ENCODE data around the gene CLUH.

Gene CLUH

DNA sequence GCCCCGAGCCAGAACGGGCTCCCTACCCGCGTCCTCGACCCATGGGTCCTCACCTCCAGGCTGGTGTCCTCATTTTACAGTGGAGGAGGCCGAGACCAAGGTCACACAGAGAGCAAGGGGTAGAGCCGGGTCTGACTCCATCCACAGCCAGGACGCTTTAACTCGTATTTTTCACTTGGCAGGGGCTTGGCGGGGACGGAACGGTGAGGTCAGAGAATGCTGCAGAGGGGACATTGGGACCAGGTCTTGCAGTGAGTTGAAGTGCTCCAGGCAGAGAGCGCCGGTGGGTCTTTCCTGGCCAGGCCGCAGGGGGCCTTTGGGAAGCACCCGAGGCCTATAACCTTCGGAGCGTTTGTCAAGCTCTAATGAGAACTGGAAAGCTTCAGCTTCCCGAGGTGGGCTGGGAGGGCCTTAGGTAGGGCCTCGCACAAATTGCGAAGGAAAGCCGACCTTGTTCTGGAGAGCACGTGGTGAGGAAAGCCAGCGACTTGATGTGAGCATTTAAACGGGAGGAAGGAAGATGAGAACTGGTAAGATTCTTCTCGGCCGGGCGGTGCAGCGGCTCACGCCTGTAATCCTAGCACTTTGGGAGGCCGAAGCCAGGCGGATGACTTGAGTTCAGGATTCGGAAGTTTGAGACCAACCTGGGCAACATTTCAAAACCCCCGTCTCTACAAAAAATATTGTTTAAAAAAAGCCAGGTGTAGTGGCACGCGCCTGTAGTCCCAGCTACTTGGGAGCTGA lies 908 bp upstream of the CLUH start:
- ChIA-PET CTCF (no interaction called here), POLR2A (interaction anchor here (0.7 kb wide), 1 partner anchor 71 kb away, joined by 5 read pairs; no protein-coding TSS in a partner anchor)
- TF ChIP-seq, protein P1, sequence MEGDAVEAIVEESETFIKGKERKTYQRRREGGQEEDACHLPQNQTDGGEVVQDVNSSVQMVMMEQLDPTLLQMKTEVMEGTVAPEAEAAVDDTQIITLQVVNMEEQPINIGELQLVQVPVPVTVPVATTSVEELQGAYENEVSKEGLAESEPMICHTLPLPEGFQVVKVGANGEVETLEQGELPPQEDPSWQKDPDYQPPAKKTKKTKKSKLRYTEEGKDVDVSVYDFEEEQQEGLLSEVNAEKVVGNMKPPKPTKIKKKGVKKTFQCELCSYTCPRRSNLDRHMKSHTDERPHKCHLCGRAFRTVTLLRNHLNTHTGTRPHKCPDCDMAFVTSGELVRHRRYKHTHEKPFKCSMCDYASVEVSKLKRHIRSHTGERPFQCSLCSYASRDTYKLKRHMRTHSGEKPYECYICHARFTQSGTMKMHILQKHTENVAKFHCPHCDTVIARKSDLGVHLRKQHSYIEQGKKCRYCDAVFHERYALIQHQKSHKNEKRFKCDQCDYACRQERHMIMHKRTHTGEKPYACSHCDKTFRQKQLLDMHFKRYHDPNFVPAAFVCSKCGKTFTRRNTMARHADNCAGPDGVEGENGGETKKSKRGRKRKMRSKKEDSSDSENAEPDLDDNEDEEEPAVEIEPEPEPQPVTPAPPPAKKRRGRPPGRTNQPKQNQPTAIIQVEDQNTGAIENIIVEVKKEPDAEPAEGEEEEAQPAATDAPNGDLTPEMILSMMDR (IDR thresholded peaks at IDR 0.05; ENCODE audit: control extremely low read depth, extremely low read depth, low read depth, missing control alignments) = no peak
- no peak for DNase-seq (ENCODE audit: extremely low spot score)

DNA sequence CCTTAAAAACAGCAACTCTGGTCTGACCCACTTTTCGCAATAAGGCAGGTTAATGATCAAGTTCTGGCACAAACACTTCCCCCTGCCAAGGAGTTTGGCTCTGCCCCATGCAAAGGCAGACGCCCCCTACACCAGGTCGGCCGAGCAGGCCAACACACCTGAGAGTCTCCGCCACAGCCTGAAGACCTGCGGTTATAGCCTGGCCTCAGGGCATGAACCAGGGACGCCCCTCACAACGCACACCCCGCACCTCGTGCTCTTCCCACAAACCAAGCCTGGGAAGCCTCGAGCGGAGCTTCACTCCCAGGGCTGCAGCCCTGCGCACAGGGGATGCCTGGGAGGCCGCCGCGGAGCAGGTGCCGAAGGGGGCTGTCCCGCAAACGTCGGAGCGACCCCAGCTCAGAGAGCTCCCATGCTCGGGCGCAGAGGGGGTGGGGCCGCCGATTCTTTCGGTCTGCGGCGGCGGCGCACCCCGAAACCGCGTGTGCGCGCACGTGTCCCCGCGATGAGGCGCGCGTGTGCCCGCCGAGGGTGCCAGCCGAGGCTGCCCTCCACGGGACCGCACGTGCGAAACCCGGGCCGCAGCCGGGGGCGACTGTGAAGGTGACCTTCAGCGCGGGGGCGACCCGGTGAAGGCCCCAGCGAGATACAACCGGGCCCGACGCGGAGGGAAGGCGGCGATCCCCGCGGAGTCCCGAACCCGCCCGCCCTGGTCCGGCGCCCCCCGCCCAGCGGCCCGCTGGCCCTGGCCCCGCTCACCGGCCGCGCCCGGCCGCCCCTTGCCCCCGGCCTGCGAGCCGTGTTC lies 559 bp downstream of the CLUH start:
- TF ChIP-seq, protein P1 (IDR thresholded peaks at IDR 0.05; ENCODE audit: control extremely low read depth, extremely low read depth, low read depth, missing control alignments) = no peak
- ChIA-PET CTCF (interaction anchor here (0.5 to 1.7 kb wide), 2 partner anchors 329 to 470 kb away, joined by 5 to 6 read pairs; no protein-coding TSS in a partner anchor), POLR2A (interaction anchor here (1.0 kb wide), 1 partner anchor 1676 kb away, joined by 5 read pairs; no protein-coding TSS in a partner anchor)
- no peak for DNase-seq (ENCODE audit: extremely low spot score)

DNA sequence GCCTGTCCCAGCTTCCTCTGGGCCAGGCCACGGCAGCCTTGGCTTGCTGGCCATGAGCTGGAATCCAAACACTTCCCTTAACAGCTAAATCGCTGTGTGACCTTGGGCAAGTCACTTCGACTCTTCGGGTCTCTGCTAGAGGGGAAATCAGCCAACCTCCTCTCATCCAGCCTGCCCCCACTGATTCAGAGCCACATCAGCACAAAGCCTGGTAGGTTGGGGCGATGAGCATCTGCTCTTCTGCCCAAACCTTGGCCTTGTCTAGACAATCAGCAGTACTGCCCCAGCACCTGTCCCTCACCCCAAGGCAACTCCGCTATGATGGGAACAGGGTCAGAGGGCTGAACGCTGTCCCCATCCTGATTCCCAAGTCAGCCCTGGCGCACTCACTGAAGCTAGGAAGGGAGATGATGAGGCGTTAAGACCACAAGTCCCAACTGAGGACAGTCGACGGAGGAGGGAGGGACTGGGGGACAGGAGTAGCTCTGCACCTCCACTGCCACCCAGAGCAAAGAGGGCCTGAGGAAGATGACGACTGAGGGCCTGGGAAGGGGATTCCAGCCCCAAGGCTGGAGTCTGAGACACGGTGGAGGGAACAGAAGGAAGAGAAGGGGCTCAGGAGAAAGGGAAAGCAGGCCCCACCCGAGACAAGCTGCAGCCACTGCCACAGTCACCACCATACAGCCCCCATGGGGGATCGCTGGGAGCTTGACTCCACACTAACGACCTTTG lies 1.3 kb downstream of the CLUH start:
- DNase-seq (ENCODE audit: extremely low spot score) = no peak
- ChIA-PET POLR2A (interaction anchor here (1.0 kb wide), 1 partner anchor 1677 kb away, joined by 5 read pairs; no protein-coding TSS in a partner anchor), CTCF (interaction anchor here (0.5 to 1.7 kb wide), 2 partner anchors 328 to 470 kb away, joined by 5 to 6 read pairs; no protein-coding TSS in a partner anchor)
- TF ChIP-seq, protein P1 (IDR thresholded peaks at IDR 0.05; ENCODE audit: control extremely low read depth, extremely low read depth, low read depth, missing control alignments) = no peak

DNA sequence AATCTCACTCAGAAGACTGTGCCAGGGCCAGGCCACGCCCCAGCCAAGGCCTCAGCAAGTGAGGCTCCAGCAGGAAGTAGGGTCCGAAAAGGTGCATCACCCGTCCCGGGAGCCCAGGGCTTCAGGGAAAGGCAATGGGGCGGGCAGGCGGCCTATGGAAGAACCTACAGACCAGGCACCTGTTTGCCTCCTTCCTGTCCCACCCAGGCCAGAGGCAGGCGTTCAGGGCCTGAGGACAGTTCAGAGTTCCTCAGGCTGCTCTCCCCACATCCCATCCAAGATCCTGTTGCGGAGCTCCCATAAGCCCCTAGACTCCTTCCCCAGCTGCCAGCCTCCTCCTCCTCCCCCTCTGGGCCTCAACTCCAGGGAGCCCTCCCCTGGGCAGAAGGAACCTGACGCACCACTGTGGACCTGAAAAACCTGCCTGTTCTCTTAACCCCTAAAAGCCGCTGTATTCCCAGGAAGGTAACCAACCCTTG lies 2.3 kb downstream of the CLUH start:
- TF ChIP-seq, protein P1 (IDR thresholded peaks at IDR 0.05; ENCODE audit: control extremely low read depth, extremely low read depth, low read depth, missing control alignments) = no peak
- CTCF ChIA-PET = interaction anchor here (1.7 kb wide), 1 partner anchor 327 kb away, joined by 6 read pairs; no protein-coding TSS in a partner anchor
- DNase-seq (ENCODE audit: extremely low spot score) = peak; percentile 65
- POLR2A ChIA-PET = no interaction called here

DNA sequence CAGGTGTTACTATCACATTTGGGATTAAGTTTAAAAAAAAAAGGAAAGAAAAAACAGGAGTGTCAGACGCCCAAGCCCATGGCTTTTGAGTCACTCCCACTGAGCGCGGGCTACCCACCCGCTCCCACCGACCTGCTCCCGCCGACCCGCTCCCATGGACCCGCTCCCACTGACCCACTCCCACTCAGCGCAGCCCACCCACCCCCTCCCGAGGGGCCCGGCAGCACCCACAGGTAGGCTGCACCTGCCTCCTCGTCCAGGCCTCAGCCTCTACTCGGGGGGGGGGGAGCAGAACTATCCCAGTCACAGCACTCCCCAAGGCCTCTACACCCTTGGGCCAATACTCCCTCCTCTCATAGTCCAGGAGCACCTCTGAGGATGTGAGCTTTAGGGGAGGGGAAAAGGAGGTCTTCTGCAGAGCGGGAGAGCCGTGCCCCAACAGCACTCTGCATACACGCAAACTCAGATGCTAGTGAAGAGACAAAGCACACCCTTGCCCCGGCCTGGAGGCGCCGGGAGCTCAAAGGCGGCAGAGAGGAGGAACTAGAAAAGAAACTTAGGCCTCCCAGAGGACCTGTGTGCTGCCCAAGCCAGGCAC lies 2.9 kb downstream of the CLUH start:
- DNase-seq (ENCODE audit: extremely low spot score) = no peak
- CTCF ChIA-PET = interaction anchor here (1.3 kb wide), 1 partner anchor 326 kb away, joined by 5 read pairs; no protein-coding TSS in a partner anchor
- TF ChIP-seq, protein P1 (IDR thresholded peaks at IDR 0.05; ENCODE audit: control extremely low read depth, extremely low read depth, low read depth, missing control alignments) = no peak
- POLR2A ChIA-PET = no interaction called here

Data from GM10248 (cell line).